DOHH2 (cell line): Measurements from ENCODE around the gene PKD1.

Experiments
- EZH2phosphoT487 ChIP-seq: fragments of 200-600 bp; sonication (generic); IDR thresholded peaks from 2 replicates; pipeline ENCODE4 v1.6.1; 2017; ENCODE audit warnings: borderline replicate concordance, mild to moderate bottlenecking, antibody characterized with exemption, low read length, moderate library complexity, mixed read lengths
- TF ChIP-seq, protein P1 (sequence below): fragments of 200-600 bp; sonication (generic); IDR thresholded peaks from one replicate; pipeline ENCODE4 v1.5.1; 2014; ENCODE audit warnings: antibody characterized with exemption, mild to moderate bottlenecking, low read depth, low read length; ENCODE audit not compliant: poor library complexity, severe bottlenecking

DNA sequence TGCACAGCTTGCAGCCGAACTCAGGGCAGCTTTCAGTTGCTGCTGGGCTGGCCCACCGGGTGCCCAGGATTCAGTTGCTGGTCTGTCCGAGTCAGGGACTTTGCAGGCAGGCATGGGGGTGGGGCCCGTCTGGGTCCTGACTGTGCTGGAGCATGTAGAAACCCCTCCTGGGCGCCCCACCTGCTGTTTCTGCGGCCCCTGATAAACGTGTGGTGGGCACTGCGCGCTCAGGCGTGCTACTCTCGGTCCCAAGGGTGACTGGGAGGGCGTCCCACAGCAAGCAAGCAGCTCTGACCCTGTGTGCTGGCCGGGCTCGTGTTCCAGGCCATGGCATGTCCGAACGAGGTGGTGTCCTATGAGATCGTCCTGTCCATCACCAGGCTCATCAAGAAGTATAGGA, 75.4 kb downstream of the PKD1 start:
- TF ChIP-seq, protein P1, sequence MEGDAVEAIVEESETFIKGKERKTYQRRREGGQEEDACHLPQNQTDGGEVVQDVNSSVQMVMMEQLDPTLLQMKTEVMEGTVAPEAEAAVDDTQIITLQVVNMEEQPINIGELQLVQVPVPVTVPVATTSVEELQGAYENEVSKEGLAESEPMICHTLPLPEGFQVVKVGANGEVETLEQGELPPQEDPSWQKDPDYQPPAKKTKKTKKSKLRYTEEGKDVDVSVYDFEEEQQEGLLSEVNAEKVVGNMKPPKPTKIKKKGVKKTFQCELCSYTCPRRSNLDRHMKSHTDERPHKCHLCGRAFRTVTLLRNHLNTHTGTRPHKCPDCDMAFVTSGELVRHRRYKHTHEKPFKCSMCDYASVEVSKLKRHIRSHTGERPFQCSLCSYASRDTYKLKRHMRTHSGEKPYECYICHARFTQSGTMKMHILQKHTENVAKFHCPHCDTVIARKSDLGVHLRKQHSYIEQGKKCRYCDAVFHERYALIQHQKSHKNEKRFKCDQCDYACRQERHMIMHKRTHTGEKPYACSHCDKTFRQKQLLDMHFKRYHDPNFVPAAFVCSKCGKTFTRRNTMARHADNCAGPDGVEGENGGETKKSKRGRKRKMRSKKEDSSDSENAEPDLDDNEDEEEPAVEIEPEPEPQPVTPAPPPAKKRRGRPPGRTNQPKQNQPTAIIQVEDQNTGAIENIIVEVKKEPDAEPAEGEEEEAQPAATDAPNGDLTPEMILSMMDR, result no peak
- TF ChIP-seq EZH2phosphoT487, result no peak
